ENCODE results near the gene JMY.

JMY gene

DNA sequence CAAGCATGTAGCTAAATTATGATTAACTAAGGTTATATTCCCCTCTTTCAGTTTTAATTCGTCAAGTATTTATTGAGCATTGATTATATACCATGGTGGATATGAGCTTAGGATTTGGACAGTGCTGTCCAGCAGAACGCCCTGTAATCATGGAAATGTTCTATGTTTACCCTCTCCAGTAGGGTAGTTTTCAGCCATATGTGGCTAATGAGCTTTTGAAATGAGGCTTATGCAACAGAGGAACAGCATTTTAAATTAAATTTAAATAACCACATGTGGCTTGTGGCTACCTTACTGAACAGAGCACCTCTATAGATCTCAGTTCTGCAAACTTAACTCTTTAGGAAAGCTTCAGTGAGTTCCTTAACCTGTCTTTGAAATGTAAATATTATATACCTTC is 59.1 kb downstream of the JMY start:
- no peak for FAIRE-seq

DNA sequence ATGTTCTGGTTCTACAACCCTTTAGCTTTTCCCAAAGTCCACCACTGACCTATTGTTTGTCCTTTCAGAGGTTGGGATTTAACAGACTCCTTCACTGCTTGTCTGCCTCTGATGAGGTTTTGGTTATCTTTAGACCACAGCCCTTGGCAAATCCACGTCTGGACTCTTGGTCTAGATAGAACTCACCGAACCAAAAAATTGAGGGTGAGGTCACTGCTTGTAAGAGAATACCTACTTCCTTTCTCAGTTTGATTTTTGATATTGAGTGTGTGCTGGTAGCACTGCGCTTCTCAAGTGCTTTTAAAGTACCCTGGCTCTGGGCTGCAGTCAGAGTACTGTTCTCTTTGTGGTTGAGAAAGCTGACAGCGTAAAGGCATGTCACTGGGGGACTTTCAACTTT is 61.7 kb downstream of the JMY start:
- no peak for FAIRE-seq

DNA sequence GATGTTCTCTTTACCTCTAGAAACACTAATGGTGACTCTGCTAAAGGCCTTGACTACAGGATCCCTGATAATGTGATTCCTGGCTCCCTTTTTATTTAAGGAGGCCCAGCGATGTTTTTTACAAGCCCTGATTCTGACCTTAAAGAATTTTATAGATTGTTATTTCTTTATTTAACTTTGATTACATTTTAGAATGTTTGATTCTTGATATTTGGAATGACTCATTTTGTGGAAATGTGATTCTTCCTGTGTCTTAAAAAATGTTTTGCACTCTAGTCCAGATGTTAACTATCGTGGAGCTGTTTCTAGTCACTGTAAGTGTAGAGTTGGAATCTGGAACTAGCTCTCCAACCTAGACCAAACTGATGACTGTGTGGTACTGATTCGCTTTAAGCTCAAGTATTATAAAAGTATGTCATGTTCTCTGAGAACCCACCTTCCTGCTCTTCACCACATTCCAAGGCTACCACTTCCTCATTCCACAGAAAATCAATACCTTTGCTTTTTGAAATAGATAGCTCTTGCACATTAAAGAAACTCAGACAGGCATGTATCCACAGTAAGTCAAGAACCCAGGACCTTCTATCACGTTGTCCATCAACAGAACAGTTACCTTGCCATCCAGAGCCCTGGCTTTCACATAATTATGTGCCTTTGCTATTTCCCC is 65.2 kb downstream of the JMY start:
- FAIRE-seq: no peak

DNA sequence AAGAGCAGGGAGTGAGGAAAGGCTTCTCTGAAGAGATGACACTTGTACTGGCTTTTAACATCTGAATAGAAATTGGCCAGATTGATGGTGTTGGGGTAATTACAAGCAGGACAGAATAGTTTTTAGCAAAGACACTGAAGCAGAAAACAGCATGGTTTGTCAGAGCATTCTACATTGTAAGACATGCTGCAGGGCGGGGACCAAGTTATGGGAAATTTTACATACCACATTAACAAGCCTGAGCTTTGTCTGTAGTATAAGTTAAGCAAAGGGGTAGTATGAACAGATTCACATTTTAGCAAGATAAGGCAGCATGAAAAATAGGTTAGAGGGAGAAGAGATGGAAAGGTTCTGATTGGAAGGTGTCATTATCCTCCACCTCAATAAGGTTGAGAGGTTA is 66.5 kb downstream of the JMY start:
- no peak for FAIRE-seq

DNA sequence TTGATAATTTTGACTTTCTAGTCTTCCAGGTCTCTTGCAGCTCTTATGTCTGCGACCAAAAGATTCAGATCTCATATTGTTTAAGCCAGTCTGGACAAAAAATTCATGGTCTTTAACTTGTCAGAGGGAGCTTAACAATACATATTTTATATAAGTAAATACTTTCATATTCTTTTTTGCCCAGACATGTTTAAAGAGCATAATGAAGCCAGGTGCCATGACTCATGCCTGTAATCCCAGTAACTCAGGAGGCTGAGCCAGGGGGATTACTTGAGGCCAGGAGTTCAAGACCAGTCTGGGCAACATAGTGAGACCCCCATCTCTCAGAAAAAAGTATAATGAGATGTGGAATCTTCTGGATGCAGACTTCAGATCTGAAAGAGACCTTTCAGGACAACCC is 69.8 kb downstream of the JMY start:
- no peak for FAIRE-seq

DNA sequence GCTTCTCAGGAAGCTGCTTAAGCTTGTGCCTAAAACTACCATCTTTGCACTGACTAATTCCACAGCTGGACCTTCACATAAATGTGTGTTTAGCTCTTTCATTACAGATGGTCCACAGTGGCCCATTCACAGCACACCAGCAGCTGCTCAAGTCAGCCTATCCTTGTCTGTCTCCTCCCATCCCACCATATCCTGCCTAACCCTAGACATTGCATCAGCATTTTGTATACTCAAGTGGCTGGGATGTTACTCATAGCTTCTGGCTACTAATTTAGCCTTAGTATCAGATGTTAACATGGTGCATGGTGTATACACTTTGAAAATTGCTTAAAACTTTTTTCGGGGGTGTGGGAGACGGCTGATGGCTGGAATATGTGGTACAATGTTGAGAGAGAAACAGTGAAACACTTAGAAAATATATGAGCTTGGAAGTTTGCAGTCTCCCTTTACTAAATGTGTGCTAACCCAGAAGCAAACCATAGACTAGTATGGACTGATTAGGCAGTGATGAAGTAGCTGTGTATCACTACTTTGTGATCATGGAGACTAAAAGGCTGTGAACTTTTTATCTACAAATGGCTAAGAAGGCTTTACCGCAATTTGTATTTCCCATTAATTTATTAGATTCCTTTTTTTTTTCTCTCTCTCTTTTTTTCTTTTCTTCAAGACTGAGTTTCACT is 83.1 kb downstream of the JMY start:
- no peak for FAIRE-seq

DNA sequence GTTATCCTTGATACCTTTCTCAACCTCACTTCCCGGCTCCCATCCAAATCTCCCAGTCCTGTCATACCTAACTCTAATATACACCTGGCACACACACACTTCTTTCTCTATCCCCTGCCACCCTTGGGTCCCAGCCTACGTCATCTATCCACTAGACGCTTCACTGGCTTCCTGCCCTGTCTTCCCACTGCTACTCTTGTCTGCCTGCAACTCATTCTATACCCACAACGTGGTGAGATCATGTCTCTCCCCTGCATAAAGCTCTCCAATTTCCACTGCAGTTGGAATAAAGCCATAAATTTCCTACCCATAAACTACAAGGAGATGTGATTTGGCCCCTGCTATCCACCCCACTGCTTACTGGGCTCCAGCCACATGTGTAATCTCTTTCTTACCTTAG is 93.5 kb downstream of the JMY start:
- FAIRE-seq: no peak

DNA sequence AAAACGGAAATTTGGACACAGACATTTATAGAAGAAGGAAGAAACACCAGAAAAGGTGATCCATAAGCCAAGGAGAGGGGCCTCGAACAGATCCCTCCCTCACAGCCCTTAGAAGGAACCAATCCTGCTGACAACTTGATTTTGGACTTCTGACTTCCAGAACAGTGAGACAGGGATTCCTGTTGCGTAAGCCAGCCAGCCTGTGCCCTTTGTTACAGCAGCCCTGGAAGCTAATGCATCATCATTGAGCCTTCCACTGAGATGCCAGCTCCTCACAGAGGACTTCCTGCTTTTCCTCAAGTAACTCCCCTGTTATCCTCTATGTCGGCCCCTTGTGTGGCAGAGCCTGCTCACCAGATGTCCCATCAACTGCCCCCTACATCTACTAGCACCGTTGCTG is 94.1 kb downstream of the JMY start:
- no peak for FAIRE-seq

DNA sequence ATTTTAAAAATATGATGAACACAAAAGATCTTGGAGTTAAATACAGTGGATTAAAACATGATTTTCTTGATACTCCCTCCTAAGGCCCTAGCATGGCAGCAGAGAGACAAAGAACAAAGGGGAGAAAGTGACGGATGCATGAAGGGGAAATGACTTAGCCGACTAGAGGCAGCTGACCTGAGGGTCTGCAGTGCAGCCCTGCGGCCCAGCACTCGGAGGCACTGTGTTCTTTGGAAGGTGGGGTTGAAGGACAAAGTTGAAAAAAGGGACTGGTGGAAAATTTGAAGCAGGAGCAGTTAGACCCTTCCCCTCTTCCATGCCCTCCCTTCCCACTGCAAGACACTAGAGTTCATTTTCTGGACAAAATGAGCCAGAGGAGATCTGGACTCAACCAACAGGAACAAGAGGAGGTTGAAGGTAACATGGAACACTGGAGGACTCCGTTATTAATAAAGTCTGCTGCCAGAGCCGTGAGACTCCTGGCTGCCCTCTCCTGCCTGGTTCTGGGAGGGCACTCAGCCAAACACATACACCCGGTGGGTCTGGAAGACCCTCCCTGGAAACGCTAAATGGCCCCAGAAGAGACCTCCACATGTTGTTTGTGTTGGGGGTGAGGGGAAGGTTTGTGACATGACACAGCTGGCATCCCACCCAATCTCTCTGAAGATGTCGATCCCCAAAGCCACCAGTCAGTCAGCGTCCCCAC is 98.1 kb downstream of the JMY start:
- no peak for FAIRE-seq

DNA sequence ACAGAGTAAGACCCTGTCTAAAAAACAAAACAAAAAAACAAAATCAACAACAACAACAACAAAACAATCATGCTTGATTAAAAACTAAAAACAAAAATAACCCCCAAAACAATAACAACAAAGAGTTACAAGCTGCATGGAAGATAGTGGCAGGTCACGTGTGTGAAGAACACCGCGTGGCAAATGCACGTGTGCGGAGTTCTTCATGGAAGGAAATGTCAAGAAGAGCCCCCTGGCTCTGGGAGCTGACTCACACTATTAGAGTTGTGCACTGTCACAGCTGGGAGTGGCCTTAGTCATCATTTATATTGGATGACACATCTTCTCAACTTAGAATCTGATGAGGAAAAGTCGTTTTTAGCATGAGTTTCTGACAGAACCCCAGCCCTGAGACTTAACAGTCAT is 110.5 kb downstream of the JMY start:
- FAIRE-seq: no peak

DNA sequence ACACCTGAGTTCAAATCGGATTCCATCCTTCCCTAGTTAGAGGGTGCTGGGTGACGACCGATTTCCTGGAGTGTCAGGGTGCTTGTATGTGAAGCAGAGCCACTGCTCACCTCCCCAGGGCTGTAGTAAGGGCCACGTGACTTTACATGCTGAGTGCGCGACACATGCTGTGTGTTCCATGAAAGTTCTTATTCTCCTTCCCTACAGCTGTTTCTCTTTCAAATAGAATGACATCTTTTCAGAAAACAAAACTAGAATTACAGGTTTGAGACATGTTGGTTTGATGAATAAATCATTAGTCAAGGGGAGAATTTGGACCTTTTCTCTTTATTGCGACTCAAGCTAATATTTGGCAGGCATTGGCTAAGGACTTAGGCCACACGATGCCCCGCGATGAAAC is 113.1 kb downstream of the JMY start:
- no peak for FAIRE-seq

DNA sequence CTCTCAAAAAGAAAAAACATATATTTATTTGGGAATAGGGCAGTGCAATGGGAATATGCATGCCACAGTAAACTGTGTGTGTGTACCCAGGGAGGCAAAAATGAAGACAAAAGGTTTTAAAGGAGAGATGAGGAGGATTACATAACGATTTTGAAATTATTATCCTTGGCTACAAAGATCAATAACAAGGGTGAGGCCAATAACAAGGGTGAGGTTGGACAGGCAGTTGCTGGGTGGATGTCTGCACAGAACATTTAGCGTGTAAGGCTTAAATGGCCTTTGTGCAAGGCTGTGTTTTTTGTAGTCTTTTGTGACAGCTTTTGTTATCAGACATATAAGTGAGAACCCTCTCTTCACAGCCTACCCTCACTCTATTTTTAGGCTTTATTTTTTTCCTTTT is 114.0 kb downstream of the JMY start:
- FAIRE-seq: no peak

DNA sequence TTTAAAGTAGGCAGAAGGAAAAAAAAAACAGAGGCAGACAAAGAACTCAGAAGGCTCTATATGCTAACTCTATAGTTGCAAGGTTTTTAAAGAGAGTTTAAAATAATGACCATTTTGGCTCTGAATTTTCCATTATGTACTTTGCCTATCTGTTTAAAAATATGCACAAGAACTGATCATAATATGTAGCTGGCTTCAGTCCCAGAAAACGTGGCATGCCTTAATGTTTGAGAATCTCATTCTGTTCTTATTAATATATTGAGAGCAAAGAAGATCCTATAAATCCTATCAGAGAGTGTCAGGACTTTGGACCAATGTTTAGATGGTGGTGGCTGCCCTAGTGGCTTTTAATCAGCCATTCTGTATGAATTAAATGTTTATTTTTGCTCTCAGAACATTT is 121.5 kb downstream of the JMY start:
- FAIRE-seq: no peak

Measured in islet of Langerhans (tissue), 1 donor.